GM19043 (cell line): Measurements from ENCODE around the gene SMC2.

ENCODE experiments used
- ATAC-seq: cut with Tn5 transposase; IDR thresholded peaks from one replicate; pipeline ENCODE4 v1.9.1; 2021; ENCODE audit warnings: low read depth; ENCODE audit not compliant: unreplicated experiment

SMC2 gene

DNA sequence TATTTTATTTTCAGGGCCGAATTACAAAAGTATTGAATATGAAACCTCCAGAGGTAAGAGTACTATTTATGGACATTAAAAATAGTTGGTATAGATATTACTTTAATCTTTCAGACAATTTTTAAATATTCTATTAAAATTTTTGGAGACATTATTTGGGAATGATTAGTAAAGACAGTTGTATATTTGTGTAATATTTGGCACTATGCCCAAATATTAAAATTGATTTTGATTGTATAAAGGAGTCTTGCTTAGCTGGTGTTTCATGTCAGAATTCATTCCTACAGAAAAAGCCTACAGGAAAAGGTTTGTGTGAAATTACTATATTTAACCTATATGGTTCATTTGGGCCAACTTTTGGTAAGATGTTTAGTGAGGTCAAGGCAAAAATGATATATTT is 5.5 kb downstream of the SMC2 start:
- ATAC-seq = no peak

DNA sequence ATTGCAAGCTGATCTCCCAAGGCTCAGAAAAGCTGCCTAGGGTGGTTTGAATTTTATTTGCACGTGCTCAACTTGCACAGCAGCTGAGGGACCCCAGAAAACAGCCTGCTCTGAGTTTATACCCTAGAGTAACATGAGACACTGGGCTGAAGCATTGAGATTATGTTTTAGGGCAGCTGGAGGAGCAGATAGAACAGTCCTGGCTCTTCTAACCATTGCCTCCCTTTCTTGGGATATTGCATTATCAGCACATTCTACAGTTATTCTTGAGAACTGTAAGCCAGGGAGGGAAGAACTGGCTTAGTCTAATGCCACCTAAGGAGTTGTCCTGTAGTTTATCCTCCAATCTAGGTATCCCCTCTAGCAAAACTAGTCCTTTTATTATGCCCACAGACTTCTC is 10.3 kb downstream of the SMC2 start:
- no peak for ATAC-seq

- ATAC-seq = no peak
Observed at GRCh38 chr9:104107799-104108198, 13.7 kb downstream of the SMC2 start.

GRCh38 chr9:104108315-104108714 is 14.2 kb downstream of the SMC2 start:
- no peak for ATAC-seq

DNA sequence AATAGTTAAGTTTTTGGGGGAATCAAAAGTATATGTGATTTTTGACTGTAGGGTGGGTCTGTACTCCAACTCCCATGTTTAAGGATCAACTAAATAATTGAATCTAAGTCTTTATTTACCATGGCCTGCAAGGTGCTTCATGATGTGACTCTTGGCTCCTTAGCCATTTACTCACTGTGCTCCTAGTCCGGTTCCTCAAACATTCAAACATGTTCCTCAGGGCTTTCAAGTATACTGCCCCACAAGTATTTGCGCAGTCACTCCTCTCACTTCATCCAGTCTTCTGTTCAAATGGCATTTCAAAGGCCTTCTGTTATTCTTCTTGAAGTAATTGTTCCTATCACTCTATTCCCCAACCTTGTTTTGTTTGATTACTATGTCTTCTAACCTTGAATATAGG is 16.4 kb downstream of the SMC2 start:
- ATAC-seq = no peak

DNA sequence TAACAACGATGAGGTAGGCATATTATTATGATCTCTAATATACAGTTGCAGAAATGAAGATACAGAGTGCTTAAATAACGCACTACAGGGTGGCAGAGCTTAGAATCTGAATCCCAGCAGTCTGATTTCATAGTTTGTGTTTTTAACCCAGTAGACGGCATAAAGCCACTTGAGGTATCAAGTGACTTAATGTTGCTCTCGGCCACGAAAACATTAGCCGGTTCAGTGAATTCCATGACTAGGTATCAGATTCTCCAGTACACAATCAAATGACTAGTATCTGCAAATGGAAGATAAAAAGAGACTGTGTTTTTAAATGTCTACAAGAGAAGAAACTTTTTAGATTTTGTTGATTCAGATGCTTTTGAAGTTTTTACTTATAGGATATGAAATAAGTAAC is 24.8 kb downstream of the SMC2 start:
- ATAC-seq = no peak

GRCh38 chr9:104121022-104121421 is 26.9 kb downstream of the SMC2 start:
- no peak for ATAC-seq

GRCh38 chr9:104138243-104138868 is 44.2 kb downstream of the SMC2 start:
- no peak for ATAC-seq

DNA sequence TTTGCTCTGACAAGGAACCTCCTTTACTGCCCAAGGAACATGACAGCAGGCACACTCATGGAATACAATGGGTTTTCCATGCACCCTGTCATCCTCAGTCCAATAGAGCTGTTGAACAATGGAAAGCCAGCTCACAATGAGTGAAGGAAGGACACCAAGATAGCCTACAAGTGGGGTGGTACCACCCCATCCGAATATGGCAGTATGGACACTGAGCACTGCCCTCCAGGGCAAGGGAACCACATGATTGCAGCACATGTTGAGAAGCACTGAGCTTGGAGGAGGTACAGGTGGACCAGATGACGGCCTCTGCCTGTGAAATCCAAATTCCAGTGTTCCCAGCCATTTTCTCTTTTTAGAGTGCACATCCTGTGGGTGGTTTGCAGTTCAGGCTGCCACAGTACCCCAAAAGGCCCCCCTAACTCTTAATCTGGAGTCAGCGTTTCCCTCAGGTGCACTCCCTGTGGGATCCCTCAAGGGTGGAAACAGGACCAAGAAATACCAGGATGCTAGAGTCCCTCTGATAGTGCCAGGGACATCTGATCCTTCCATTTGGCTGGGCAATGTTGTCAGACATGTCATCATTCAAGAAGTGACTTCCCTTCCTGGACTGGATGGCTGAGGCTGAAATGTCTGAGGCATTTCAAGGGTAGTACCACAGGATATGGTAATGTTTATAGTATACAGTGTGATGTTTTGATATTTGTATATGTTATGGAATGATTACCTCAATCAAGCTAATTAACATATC is 48.9 kb downstream of the SMC2 start:
- ATAC-seq = no peak

DNA sequence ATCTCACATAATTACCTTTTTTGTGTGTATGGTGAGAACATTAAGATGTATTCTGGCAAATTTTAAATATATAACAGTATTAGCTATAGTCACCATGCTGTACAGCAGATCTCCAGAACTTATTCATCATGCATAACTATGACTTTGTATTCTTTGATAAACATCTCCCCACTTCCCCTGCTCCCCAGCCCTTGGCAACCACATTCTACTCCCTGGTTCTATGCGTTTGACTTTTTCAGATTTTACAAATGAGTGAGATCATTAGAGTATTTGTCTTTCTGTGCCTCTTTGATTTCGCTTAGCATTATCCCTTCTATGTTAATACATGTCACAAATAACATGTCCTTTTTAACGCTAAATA is 49.4 kb downstream of the SMC2 start:
- ATAC-seq = no peak

DNA sequence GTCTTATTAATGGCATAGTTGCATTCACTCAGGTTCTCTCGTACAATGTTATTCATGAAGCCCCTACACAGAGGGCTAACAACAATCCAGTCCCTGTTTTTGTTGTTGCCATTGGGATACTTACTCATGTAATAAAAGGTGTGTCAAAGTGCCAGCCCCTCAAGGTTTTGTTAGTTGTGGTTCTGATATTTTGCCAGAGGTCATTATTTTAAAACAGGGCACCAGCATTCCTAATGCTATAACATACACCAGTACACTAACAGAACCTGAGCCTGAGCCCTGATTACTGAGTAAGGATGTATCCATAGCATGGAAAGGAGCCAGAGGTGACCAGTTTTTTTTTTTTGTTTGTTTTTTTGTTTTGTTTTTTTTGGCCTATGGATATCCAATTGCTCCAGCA is 50.2 kb downstream of the SMC2 start:
- ATAC-seq = no peak

DNA sequence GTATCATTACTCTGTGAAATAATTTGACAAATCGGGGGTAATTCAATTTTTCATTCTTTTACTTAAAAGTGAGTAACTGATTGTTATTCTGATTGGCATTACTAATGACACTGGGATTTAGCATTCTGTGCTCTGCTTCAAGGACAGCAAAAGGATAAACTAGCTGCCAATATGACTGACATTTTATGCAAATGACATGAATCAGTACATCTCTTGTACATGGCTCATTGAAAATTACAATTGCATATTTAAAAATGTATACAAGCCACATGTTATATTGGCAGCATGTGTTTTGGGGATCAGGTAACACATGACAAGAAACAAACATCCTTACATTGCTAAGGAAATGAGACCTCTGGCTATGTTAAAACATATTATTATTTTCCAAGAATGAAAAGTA is 79.0 kb downstream of the SMC2 start:
- no peak for ATAC-seq

- peak; percentile 42 for ATAC-seq
Observed at GRCh38 chr9:104177003-104177611, 83.0 kb downstream of the SMC2 start.

- peak; percentile 89 for ATAC-seq
Observed at GRCh38 chr9:104177676-104178075, 83.6 kb downstream of the SMC2 start.
